GM12892 (cell line): Measurements from ENCODE around the gene SLC12A6.

Experiments used
- POLR2A ChIP-seq: IDR thresholded peaks from 2 replicates; pipeline ENCODE4 v1.6.1; 2011; ENCODE audit warnings: low read depth, low read length, control low read depth
- POLR2AphosphoS5 ChIP-seq: IDR thresholded peaks from 2 replicates; pipeline ENCODE4 v1.6.1; 2011; ENCODE audit warnings: low read depth, low read length, control low read depth
- TAF1 ChIP-seq: IDR thresholded peaks from 2 replicates; pipeline ENCODE4 v1.6.1; 2011; ENCODE audit warnings: low read depth, mild to moderate bottlenecking, control low read depth, low read length, borderline replicate concordance

GRCh38 chr15:34374816-34375215, 37.2 kb upstream of the SLC12A6 start:
- TF ChIP-seq POLR2A (no peak), POLR2AphosphoS5 (no peak), TAF1 (no peak)
